Mucosa of descending colon (tissue), 3 donors: Measurements from ENCODE around the gene CSGALNACT2. TPM values are rescaled to one million over a fixed set of nuclear protein-coding genes. Genes with fewer than 3 reads are reported as not detected.

Experiments
- ATAC-seq: fragments of 200-7000 bp; cut with Tn5 transposase; one replicate; pipeline ENCODE4 v1.9.1; 2020; ENCODE audit warnings: mild to moderate bottlenecking, moderate library complexity
- DNase-seq, 3 donors: peaks; one replicate each; pipeline ENCODE4 v3.0.0-alpha.2; 2020
- H3K36me3 ChIP-seq: fragments of 200-600 bp; one replicate; pipeline ENCODE4 v1.8.0; 2021; ENCODE audit warnings: low read depth, mild to moderate bottlenecking
- H3K4me1 ChIP-seq: fragments of 200-600 bp; one replicate; pipeline ENCODE4 v1.8.0; 2021; ENCODE audit warnings: low read depth, mild to moderate bottlenecking
- H3K4me3 ChIP-seq: fragments of 200-600 bp; one replicate; pipeline ENCODE4 v1.8.0; 2021; ENCODE audit warnings: mild to moderate bottlenecking
- H3K9me3 ChIP-seq: fragments of 200-600 bp; one replicate; pipeline ENCODE4 v1.8.0; 2021; ENCODE audit warnings: mild to moderate bottlenecking
- intact Hi-C, 2 donors: fragments of 100-400 bp; cut with DNase I in 1 of 2; cut with micrococcal nuclease in 1 of 2; formaldehyde crosslinking; loops; one replicate each; pipeline versions ENCODE4 v1.11.0 to v1.11.1; 2022; cut with DNase I, micrococcal nuclease
- total RNA-seq, 3 donors: library from RNA; stranded (reverse); fragmentation: NEBNext Ultra II Directional in 2 of 3; extraction: Animal tissue kit (Norgen Biotek cat#: 25700) in 2 of 3; gene quantifications; one replicate each; pipeline versions ENCODE4 v1.2.1 to v1.2.4, GENCODE V29; 2021 to 2023
- TF ChIP-seq, protein P1 (sequence below): fragments of 200-600 bp; IDR thresholded peaks from one replicate; pipeline ENCODE4 v1.8.0; 2022; ENCODE audit warnings: antibody characterized with exemption, mild to moderate bottlenecking
- donor health status: DM: no; HTN: no; CAD: no; lungs with moderate emphysema.
- donor health status: DM: no; HTN: no; CAD: no.
- donor health status: DM: no; HTN: yes; CAD: no.

Gene CSGALNACT2
- total RNA-seq, 3 donors from 2014 or later = 3.9 to 20.1 (median 7.4) TPM

DNA sequence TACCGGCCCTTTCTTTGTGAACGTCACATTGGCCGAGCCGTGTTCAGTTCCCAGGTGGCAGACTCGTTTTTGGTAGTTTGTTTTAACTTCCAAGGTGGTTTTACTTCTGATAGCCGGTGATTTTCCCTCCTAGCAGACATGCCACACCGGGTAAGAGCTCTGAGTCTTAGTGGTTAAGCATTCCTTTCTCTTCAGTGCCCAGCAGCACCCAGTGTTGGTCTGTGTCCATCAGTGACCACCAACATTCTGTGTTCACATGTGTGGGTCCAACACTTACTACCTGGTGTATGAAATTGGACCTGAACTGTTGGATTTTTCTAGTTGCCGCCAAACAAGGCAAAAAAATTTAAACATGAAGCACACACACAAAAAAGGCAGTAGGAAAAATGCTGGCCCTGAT is 9.9 kb upstream of the CSGALNACT2 start:
- ATAC-seq (no peak), DNase-seq (no peak)
- H3K4me1 ChIP-seq = no peaks in the 10 kb centered on the region
- TF ChIP-seq, protein P1, sequence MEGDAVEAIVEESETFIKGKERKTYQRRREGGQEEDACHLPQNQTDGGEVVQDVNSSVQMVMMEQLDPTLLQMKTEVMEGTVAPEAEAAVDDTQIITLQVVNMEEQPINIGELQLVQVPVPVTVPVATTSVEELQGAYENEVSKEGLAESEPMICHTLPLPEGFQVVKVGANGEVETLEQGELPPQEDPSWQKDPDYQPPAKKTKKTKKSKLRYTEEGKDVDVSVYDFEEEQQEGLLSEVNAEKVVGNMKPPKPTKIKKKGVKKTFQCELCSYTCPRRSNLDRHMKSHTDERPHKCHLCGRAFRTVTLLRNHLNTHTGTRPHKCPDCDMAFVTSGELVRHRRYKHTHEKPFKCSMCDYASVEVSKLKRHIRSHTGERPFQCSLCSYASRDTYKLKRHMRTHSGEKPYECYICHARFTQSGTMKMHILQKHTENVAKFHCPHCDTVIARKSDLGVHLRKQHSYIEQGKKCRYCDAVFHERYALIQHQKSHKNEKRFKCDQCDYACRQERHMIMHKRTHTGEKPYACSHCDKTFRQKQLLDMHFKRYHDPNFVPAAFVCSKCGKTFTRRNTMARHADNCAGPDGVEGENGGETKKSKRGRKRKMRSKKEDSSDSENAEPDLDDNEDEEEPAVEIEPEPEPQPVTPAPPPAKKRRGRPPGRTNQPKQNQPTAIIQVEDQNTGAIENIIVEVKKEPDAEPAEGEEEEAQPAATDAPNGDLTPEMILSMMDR = no peak
- H3K9me3 ChIP-seq = no peaks in the 10 kb centered on the region
- H3K4me3 ChIP-seq = no peak overlapping the region
- intact Hi-C loops = no loop called here
- no peaks in the 10 kb centered on the region for H3K36me3 ChIP-seq

DNA sequence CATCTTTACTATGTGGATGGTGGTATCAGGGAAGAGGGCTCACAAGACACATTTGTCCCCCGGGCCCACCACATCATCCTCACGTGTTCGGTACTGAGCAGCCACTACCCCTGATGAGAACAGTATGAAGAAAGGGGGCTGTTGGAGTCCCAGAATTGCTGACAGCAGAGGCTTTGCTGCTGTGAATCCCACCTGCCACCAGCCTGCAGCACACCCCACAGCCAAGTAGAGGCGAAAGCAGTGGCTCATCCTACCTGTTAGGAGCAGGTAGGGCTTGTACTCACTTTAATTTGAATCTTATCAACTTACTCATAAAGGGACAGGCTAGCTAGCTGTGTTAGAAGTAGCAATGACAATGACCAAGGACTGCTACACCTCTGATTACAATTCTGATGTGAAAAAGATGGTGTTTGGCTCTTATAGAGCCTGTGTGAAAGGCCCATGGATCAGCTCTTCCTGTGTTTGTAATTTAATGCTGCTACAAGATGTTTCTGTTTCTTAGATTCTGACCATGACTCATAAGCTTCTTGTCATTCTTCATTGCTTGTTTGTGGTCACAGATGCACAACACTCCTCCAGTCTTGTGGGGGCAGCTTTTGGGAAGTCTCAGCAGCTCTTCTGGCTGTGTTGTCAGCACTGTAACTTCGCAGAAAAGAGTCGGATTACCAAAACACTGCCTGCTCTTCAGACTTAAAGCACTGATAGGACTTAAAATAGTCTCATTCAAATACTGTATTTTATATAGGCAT is 9.1 kb upstream of the CSGALNACT2 start:
- Histone ChIP-seq H3K4me1 (no peaks in the 10 kb centered on the region), H3K4me3 (no peak overlapping the region), H3K36me3 (no peaks in the 10 kb centered on the region), H3K9me3 (no peaks in the 10 kb centered on the region)
- TF ChIP-seq, protein P1 = no peak
- ATAC-seq (peak; percentile 63), DNase-seq (no peak)
- intact Hi-C loops = no loop called here

DNA sequence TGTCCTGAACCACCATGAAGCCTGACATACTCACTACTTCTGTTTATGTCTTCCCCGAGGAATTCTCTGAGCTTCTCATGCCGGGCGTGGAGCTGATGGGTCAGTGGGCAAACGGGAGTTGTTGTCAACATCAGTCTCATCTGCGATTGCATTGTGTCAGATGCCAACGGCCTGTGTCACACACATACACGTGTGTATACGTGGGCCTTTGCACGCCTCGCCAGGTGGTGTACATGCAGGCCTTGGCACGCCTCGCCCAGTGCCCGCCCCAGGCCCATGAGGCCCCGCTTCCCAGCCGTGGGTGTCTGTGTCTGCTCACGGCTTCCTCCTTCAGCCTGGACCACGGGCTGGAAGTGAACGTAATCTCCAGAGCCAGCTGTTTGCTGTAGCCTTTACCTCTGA is 7.5 kb upstream of the CSGALNACT2 start:
- no peaks in the 10 kb centered on the region for H3K9me3 ChIP-seq
- TF ChIP-seq, protein P1 = no peak
- no peak for ATAC-seq
- no peak overlapping the region for H3K4me3 ChIP-seq
- no peaks in the 10 kb centered on the region for H3K36me3 ChIP-seq
- H3K4me1 ChIP-seq = no peaks in the 10 kb centered on the region
- intact Hi-C loops = no loop called here
- DNase-seq = peak in 1 of 3 donors; percentile 1

DNA sequence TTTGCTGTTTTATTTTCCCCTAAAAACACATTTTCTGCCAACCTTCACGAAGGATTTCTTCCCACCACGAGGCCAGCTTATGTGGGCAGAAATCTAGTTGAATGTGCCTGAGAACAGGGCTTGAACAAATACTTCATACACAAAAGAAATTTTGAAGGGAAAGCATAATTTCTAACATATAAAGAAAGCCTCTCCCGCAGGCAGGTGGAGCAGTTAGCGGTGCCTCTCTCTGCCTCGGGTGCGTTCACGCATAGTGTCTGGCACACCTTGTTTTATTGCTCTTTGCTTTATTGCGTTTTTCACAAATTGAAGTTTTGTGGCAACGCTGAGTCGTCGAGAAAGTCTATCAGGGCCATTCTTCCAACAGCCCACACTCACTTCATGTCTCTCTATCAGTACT is 7.0 kb upstream of the CSGALNACT2 start:
- intact Hi-C loops = no loop called here
- Histone ChIP-seq H3K9me3 (no peaks in the 10 kb centered on the region), H3K4me3 (no peak overlapping the region), H3K36me3 (no peaks in the 10 kb centered on the region), H3K4me1 (no peaks in the 10 kb centered on the region)
- DNase-seq (peak in 1 of 3 donors; percentile 5), ATAC-seq (peak; percentile 17)
- TF ChIP-seq, protein P1 = no peak

DNA sequence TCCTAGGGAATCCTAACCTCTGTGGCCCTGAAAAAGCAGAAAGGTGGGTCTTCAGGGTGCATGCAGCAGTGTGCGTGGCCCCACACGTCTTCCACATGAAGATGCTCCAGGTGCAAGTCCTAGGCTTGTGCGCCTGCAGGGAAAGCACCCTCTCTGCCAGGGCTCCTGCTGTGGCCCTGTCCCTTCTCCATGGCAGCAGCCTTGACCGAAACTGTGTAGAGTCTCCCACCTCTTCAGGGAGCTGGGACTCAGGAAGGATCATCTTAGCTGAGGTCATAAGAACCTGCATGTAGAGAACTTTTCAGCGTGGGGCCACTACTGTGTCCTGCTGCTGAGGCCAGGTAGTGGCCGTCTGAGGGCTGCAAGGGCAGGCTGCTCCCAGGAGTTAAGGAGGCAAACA is 6.3 kb upstream of the CSGALNACT2 start:
- ATAC-seq = no peak
- peak in 1 of 3 donors; percentile 0 for DNase-seq
- Histone ChIP-seq H3K4me3 (no peak overlapping the region), H3K36me3 (no peaks in the 10 kb centered on the region), H3K9me3 (no peaks in the 10 kb centered on the region), H3K4me1 (peaks cover under 1% of the 10 kb centered on the region)
- intact Hi-C loops = no loop called here
- TF ChIP-seq, protein P1 = no peak
